ENCODE data around the gene COP1. TPM values are rescaled to one million over a fixed set of nuclear protein-coding genes. Genes with fewer than 3 reads are reported as not detected.

Gene COP1
- total and polyA plus RNA-seq, 2 of the 4 experiments (the other 2 are of a cell fraction) = 17.8 to 35.0 TPM

DNA sequence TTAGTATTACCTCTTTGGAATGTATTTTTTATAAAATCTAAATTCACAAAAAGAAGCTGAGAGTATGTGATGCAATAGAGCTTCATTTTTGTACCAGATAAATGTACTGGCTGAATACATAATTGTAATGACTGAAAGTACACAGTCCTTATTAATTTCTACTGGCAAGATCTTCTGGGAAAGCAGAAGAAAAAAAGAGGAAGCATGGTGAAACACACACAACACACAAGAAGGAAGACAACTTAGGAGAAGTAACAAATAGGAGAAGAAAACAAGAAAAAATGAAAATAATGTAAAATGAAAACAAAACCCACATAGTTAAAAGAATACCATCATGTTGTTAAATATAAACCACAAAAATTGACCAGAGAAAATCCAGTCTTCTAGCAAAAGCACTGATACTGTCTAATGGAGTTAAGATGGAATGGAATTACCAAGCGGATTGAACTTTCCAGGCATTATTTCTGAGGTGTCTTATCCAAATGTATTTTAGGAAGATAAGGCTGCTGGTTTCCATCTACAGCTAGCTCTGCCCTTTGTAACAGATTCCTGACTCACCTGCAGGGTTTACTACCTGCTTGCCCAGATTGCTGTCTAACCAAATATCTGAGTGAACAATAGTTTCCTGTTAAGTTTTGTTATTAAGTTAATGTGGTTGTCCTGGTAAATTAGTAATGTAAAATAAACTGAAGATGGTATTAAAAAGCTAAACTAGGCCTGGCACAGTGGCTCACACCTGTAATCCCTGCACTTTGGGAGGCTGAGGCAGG lies 4.5 kb upstream of the COP1 start:
- Histone ChIP-seq H3K27me3 (ENCODE audit: control insufficient read depth, insufficient read depth, low read length) (no peaks in the 10 kb centered on the region), H4K8ac (ENCODE audit: low read depth in 2 of 2, low read length in 2 of 2) (no peak overlapping the region), H2BK120ac (ENCODE audit: low read depth, low read length) (no peak overlapping the region), H2BK20ac (ENCODE audit: low read depth, low read length) (no peak overlapping the region), H3K4me1 (ENCODE audit: control insufficient read depth, insufficient read depth, low read length) (peaks cover 2% of the 10 kb centered on the region; the same call in 1 of the 2 replicates), H3K36me3 (ENCODE audit: control insufficient read depth, insufficient read depth, low read length) (no peaks in the 10 kb centered on the region), H3K79me1 (ENCODE audit: low read depth in 1 of 2, low read length in 2 of 2) (peaks cover 3 to 7% of the 10 kb centered on the region in 2 experiments; a peak in 2 of 4 replicates), H3K4me2 (ENCODE audit: low read depth, low read length) (no peak overlapping the region), H3K9ac (ENCODE audit: low read depth, low read length) (no peak overlapping the region), H3K9me3 (ENCODE audit: control insufficient read depth, insufficient read depth, low read length) (no peaks in the 10 kb centered on the region), H4K20me1 (ENCODE audit: insufficient read depth, low read length) (no peaks in the 10 kb centered on the region), H4K5ac (ENCODE audit: low read depth, low read length) (no peak overlapping the region), H3K27ac (ENCODE audit: insufficient read depth, low read length) (no peak overlapping the region), H3K4me3 (ENCODE audit: insufficient read depth, low read depth, low read length) (no peak overlapping the region), H3K14ac (replicated peaks; ENCODE audit: low read depth, low read length) (no peak overlapping the region), H2AK9ac (replicated peaks; ENCODE audit: low read depth, low read length, poor library complexity) (no peak overlapping the region), H3K56ac (ENCODE audit: extremely low read depth, insufficient read depth, low read length) (no peak overlapping the region), H2BK15ac (ENCODE audit: low read depth, low read length) (no peak overlapping the region), H4K91ac (ENCODE audit: insufficient read depth, low read depth, low read length) (no peak overlapping the region), H3K4ac (ENCODE audit: low read depth, low read length) (no peak overlapping the region), H3K23ac (ENCODE audit: low read depth, low read length) (no peak overlapping the region), H2AFZ (replicated peaks; ENCODE audit: low read length, poor library complexity) (no peak overlapping the region), H2BK5ac (ENCODE audit: low read depth, low read length, poor library complexity, severe bottlenecking) (no peak overlapping the region), H3K18ac (ENCODE audit: low read depth, low read length) (no peak overlapping the region), H3K9me1 (ENCODE audit: insufficient read depth, low read length) (no peaks in the 10 kb centered on the region), H2AK5ac (ENCODE audit: low read depth, low read length) (no peak overlapping the region)
- no peak for TF ChIP-seq RFX5 (IDR thresholded peaks at IDR 0.05; ENCODE audit: low read depth, low read length)
- TF ChIP-seq CHD1 (IDR thresholded peaks at IDR 0.05; ENCODE audit: low read depth, low read length) = no peak
- TF ChIP-seq CEBPB (IDR thresholded peaks at IDR 0.05; ENCODE audit: low read depth, low read length) = 0 out of 2 replicates have a peak, but pooled peaks have one; percentile 14
- TF ChIP-seq RAD21 (IDR thresholded peaks at IDR 0.05; ENCODE audit: low read length) = no peak
- TF ChIP-seq NFE2L2 (IDR thresholded peaks at IDR 0.05; ENCODE audit: low read depth, low read length) = no peak
- ChIA-PET POLR2A (ENCODE audit: unreplicated experiment) (no interaction called here), CTCF (interaction anchor here (0.6 kb wide), 1 partner anchor 342 kb away, joined by 3 read pairs; no protein-coding TSS in a partner anchor)
- ATAC-seq (ENCODE audit: low read depth) (no peak), DNase-seq (no peak)
- no TSS peak for BruUV-seq (replicated peaks)
- no CpG with 5 or more reads among the region's 1 CpG for WGBS, 2 experiments (ENCODE audit: extremely low coverage in 2 of 2, insufficient read length in 1 of 2)
- in situ Hi-C loops (cut with MboI; ENCODE audit: low sequenced_read_pairs) = no loop called here
- dilution Hi-C loops (cut with HindIII; ENCODE audit: low sequenced_read_pairs, unreplicated experiment) = no loop called here
- intact Hi-C loops (cut with micrococcal nuclease) = no loop called here

All from IMR-90 (cell line).